GM19467 (cell line): Measurements from ENCODE around the gene SEMA6D.

Experiments
- ATAC-seq: cut with Tn5 transposase; IDR thresholded peaks from one replicate; pipeline ENCODE4 v1.9.1; 2021; ENCODE audit warnings: mild to moderate bottlenecking, moderate library complexity; ENCODE audit not compliant: unreplicated experiment

Gene SEMA6D, protein sequence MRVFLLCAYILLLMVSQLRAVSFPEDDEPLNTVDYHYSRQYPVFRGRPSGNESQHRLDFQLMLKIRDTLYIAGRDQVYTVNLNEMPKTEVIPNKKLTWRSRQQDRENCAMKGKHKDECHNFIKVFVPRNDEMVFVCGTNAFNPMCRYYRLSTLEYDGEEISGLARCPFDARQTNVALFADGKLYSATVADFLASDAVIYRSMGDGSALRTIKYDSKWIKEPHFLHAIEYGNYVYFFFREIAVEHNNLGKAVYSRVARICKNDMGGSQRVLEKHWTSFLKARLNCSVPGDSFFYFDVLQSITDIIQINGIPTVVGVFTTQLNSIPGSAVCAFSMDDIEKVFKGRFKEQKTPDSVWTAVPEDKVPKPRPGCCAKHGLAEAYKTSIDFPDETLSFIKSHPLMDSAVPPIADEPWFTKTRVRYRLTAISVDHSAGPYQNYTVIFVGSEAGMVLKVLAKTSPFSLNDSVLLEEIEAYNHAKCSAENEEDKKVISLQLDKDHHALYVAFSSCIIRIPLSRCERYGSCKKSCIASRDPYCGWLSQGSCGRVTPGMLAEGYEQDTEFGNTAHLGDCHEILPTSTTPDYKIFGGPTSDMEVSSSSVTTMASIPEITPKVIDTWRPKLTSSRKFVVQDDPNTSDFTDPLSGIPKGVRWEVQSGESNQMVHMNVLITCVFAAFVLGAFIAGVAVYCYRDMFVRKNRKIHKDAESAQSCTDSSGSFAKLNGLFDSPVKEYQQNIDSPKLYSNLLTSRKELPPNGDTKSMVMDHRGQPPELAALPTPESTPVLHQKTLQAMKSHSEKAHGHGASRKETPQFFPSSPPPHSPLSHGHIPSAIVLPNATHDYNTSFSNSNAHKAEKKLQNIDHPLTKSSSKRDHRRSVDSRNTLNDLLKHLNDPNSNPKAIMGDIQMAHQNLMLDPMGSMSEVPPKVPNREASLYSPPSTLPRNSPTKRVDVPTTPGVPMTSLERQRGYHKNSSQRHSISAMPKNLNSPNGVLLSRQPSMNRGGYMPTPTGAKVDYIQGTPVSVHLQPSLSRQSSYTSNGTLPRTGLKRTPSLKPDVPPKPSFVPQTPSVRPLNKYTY

DNA sequence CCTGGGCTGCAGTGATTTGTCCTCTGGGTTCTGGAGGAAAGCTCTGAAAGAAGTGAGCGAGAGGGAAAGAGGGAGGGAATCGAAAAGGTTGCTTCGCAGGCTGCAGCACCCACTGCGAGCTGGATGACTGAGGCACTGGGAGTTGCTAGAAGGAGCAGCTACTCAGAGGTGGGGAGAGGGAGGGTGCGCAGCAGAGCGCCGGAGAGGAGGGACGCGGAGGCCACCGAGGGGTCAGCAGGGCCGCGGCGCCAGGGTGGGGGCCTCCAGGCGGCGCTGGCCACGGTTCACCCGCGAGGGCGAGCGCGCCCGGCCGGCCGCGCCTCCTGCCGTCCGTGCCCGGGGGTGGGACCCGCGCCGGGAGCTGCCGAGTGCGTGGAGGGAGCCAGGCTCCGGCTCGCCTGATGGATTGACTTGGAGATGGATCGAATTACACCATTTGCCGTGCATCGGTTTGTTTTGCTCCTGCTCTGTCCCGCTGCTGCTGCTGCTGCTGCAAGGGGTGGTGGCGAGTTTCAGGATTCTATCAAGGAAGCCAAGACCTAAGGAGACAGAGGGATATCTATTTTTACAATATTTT, at the start of gene SEMA6D:
TSS of gene SEMA6D (plus strand) at position 470 of the 577 bp plus-strand sequence. CDS start 42,294 bp downstream, outside the sequence.
- no peak for ATAC-seq

DNA sequence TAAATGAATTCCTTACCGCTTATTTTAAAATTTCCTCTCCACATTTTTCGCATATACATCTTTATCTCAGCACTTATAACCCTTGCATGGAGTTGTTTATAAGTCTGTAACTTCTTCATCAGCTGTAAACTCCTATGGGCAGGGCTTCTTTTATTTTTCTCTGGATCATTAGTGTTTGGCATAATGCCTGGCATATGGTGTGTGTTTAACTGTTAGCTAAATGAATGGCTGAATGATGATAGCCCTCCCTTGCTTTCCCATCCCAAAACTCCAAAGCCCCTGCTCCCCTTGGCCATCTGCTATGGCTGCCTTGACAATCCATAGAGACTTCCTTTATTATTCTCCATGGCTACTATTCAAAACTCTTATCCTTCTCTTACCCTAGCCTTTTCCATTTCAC, 48.1 kb upstream of the SEMA6D start:
- ATAC-seq = no peak

DNA sequence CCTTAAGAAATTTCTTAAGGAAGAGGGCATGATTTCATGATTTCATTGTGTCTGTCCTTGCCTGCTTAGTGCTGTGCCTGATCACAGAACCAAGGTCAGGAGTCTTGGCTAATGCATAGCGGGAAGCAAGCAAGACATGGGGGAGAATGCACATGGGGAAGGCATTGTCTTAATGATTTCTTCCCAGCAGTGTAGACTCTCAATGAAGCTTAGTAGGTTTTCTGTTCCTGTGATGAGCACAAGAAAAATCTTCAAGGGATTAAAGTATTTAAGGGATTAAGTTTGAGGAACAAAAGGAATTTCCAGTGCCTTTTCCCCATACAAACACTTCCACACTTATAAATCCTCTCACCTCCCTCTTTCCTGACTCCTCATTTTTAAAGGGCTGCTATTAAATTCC, 46.9 kb upstream of the SEMA6D start:
- no peak for ATAC-seq

DNA sequence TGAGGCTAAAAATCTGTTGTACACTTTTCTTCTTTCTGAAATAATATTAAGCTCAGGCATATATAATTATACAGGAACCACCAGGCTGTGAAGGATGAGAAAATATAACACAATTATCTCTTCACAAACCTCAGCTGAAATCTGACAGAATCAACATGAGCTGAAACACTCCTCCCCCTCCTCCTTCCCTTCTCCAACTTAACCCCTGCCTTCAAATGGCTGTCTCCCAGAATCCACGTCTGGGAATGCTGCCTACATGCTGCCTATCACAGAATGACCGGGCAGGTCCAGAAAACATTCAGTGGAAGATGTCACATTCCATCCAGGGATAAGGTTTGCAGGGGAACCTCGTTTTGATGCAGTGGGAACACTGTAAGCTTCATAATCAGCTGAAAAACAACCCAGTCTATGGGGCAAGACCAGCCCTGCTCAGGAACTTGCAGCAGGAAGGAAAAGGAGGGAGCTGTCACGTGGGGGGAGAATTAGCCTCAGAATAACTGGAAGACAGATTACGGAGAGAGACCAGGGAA, 44.0 kb upstream of the SEMA6D start:
- no peak for ATAC-seq

DNA sequence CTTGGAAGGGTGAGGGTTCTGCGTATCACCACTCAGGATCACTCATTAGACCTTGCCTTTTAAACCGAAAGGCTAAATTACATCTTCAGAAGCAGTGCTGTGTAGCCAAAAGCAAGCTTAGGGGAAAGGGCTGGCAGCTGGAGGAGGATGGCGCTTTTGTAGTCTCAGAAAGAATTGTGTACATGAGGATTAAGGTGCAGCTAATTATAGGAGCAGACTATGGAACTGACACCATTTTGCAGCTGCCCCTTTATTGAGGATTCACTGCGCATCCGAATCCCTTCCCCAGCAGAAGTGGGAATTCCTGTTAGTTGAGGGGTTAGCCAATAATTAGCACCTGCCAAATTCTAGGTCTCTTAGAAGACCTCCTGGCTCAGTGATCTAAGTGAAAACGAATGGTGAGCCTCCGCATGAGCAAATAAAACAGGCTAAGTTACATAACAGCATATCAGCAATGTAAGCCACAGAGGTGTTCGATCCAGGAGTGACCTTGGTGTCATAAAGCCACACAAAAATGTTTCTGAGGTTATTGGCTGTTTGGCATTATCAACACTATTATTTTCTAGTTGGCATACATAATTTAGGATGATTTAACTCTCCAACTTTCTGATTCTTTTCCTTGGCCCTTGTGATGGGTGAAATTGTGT, 42.6 kb upstream of the SEMA6D start:
- ATAC-seq = no peak

DNA sequence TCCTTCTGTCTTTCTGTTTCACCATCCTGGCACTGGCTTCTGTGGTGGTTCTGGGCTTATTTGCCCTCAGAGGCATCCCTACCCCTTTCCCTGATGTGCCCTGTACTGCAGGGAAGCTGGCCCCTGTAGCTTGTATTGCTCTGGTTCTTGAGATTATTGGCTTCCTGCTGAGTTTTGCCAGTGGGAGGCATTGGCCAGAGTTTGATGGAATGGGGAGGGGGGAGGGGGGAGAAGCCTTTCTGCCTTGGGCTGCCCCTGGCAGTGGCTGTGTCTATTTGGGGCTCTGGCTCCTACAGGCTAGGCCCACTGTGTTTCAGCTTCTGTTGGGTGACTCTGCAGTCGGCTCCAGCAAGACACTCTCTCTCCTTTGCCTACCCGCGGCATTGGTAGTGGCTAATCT, 41.6 kb upstream of the SEMA6D start:
- ATAC-seq = no peak

DNA sequence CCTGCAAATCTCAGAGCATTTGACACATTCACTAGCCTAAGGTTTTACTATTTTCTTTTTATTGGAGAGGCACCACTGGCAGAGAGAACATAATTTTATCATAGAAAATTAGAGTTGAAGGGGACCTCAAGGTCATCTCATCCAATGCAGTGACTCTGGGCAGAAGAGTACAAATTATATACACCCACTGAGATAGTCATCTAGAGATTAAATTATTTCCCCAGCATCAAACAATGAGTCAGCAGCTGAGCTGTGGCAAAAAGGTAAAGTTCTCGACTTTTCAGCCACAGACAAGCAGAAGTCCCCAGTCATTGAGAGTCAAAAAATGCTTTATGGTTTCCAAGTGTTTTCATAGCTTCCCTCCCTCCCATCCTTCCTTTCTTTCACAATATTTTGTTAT, 39.3 kb upstream of the SEMA6D start:
- ATAC-seq = no peak

DNA sequence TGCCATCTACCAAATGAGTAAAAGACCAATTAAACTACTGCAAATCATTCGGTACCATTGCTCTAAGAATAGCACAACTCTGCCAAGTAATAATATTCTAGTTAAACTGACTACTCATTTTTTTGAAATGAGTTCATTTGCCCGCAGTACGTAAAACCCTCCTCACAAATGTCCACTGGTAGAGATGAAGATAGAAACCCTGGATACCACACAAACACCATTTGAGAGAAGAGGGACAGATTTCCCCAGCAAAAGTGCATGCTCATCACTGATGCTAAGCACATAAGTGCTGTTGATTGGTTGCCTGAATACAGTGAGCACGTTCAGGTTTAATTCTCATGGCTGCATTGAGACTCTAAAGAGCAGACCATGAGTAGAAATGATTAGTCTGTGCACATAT, 34.6 kb upstream of the SEMA6D start:
- no peak for ATAC-seq

DNA sequence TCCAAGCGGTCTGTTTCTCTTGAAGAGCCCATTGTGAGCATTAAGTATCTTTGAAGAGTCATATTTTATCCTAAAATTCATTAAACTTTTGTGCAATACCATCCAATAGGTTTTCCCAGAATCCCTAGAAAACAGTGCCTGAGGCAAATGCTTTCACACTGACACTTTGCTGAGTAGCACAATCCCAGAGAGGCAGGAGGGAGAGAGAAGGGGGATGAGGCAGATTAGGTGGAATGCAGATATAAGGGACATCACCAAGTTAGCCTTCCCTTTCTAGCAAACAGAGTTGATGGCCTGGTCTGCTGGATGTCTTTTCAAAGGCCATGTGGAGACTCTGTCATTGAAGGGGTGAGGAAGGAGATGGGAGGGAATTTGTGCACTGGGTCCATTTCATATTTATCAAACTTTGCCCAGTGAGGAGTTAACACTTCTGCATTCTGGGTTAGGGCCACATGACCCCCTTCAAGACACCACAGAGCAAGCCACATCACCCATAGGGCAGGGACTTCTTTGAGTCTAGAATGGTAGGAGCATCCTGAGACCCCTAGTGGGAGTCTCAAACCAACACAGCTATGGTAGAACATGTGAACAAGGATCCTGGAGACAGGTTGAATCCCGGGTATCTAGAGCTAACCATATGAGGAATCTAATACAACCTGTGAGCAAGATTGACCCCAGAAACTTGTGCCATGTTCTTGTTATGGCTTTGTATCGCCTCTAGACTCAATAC, 32.0 kb upstream of the SEMA6D start:
- no peak for ATAC-seq

DNA sequence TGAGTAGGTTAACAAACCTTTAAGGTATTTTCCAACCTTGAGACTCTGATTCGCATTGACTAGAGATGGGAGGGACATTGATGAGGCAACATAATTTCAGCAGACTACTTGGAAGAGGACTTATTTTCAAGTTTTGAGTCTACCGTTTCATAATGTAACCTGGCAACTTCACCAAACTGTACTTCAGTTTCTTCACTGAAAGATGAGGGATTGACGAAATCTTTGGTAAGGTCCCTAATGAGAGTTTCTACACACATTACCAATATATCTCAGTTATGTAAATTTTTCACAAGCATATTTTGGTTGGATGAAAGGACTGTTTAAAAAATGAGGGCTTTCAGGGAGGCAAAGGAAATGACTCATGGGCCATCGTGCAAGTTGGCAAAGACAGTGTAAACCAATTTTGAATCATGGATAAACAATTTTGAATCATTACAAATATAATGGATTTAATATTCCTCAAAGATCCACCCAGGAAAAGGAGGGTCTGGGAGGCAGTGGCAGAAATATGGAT, 28.7 kb upstream of the SEMA6D start:
- no peak for ATAC-seq

DNA sequence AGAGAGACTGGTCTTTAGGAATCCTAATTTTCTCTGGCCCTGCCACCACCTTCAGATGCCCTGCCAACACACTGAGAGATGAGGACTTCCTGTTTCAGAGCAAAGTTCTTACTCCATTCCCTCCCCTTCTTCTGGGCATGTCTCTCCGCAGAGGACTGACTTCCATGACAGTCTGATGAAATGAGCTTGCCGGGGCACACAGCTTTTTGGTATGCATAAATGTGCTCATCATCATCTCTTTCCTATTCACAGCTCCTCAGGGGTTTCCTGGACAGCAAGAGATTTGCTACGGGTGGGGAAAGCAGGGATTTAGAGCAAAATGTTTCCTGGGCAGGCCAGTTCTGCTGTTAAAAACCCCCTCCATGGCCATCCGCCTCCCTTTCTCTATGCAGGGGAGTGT, 27.6 kb upstream of the SEMA6D start:
- ATAC-seq = no peak

DNA sequence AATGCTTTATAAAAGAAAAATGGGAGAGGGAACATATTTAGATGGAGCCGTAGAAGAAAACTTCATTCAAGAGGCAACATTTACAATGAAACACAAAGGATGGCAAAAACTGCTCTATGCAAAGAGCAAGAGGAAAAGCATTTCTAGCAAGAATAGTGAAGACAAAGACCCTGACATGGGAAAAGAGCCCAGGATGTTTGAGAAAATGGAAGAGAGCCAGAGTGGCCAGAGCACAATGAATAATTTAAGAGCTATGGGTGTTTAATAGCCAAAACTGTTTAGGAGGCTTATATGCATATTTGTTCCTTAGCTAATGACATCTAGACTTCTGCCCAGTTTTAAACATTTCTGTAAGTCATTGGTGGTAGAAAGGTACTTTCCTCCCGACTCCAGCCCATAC, 25.4 kb upstream of the SEMA6D start:
- no peak for ATAC-seq

DNA sequence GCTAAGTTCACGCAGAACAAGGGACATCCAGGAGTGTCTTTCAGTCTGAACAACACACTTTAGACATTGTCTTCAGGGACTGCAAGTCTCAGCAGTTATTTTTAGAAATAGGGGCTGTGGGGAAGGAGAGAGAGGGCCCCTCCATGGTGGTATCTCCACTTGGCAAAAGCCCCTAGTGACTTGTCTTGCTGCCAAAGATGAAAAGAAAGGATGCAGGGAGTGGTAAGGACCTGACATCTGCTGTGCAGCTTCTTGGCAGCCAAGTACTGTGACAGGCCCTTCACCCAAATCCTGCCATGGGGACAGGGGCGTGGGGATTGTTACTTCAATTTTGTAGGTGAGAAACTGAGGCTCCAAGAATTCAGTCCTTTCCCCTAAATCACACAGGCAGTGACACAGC, 21.0 kb upstream of the SEMA6D start:
- ATAC-seq = no peak

DNA sequence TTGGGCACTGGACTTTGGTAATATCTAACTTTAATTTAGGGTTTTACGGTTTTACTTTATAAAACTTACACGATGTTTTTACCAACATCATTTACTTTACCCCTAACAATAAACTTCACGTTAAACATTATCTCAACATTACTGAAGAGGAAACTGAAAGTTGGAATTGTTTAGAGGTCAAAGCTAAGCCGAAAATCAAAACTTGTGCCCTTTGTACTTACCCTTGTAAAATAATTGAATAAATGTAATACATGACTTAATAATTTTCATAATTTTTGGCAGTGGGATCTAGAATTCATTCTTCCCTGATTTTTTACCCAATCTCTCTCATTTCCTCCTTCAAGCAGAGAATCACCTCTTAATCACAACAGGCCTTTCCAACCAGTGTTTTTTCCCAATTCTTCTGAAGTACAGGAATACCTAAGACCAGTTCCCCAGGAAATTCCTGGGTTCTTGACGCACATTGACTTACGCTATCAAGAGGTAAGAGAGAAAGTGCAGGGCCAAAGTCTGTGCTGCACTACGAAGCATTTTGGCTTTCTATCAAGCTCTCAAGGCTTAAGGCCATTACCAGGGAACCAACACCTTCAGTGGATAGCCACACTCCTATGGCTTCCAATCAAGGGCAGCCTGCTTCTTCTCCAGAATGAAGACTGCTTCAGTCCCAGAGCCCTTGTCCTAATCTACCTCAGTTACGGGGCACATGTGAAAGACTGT, 11.9 kb upstream of the SEMA6D start:
- ATAC-seq = no peak

DNA sequence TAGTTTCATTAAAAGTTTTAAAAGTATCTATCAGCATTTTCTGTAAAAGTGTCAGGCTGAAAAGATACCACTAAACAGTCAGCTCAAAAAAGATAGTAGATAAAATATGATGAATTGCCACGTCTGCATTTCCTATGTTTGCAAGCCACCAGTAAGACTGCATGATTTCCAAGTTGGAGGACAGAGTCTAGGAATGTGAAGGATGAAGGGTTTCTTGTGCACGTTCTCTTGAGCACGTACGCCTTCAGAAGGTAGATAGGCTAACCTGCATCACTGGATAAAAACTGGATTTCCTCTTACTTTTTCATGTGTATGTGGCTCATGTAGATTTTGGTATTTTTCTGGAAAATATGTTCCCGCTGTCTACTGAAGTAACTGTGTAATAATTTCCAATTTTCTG, 9.9 kb upstream of the SEMA6D start:
- no peak for ATAC-seq

DNA sequence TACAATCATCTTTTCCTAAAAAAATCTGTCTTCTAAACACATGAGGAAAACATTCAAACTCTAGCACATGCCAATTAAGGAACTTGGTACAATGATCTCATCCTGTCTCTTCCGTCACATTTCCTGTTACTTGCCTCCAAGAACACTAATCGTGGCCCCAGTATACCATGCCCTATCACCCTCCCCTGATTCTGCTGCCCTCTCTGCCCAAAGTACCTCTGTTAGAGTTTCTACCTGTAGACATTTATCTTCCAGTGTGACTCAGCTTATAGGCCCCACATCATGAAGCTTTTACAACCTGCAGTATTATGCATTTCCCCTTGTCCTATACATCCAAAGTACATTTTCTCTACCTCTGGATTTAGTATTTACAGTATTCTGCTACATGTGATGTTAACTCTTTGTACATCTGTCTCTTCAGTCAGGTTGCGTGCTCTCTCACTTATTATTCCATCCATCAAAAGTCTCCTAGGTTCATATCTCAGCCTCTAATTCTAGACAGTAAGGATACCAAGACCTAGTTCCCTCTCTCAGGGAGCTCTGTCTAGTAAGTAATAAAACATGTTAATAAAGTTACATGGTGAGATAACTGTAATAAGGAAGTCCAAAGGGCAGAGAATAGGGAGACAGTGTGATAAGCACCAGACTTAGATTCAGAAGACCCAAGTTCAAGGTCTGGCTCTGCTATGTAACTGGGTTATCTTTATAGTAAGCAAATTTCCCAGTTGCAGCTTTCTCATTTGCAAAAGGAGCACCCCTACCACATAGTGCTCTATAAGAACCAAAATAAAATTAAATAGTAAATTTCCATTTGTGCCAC, 8.9 kb upstream of the SEMA6D start:
- no peak for ATAC-seq

DNA sequence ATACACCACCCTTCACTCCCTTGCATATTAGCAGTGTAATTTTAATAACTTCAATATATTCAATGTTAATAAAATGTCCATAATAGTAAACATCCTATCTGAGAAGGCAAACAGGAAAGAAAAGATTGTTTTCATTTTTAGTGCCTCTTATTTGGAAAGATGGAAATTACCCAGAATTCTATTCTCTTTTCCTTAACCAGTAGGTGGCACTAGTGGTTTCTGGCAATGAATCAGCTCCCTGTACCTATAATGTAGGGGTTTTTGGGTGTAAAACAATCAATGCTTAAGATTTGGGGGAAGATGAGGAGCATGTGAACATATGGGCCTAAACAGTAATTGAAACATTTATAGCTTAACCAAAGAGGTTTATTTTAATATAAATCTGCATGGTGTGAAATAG, 5.7 kb upstream of the SEMA6D start:
- no peak for ATAC-seq

DNA sequence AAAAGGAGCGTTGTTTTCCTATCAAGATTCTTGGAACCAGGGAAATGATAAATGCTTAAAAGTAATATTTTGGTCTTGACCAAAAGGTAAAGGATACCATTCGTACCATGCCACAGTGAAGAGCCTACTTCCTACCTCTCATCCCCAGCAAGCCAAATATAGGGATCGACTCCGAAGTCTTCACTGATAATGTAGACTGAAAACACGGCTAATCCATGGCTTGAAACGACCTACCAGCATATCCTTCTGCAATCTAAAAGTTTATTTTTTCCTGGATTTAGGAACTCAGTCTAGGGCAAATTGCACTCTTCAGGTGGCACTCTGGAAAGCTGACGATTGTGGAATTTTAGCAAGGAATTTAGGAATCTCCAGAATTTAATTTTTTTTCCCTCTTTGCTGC, 1.9 kb upstream of the SEMA6D start:
- no peak for ATAC-seq
